Inferior parietal cortex (tissue), 1 donor: Measurements from ENCODE around the gene CCL15.
"Not testable (repeated sequence)": the region's sequence is repeated elsewhere in the genome, so short reads cannot be mapped to it uniquely, and the experiment has no call there.

Experiments used
- DNase-seq: peaks from one replicate; pipeline ENCODE4 v3.0.0-alpha.2; 2016; ENCODE audit errors: extremely low spot score

Gene CCL15

DNA sequence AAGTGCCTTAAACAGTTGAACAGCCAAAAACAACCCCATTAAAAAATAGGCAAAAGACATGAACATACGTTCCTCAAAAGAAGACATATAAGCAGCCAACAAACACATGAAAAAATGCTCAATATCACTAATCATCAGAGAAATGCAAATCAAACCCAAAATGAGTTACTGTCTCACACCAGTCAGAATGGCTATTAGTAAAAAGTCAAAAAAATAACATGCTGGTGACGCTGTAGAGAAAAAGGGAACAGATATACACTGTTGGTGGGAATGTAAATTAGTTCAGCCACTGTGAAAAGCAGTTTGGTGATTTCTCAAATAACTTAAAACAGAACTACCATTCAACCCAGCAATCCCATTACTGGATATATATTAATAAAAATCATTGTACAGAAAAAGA is 6.0 kb downstream of the CCL15 start:
- not testable (repeated sequence) for DNase-seq

DNA sequence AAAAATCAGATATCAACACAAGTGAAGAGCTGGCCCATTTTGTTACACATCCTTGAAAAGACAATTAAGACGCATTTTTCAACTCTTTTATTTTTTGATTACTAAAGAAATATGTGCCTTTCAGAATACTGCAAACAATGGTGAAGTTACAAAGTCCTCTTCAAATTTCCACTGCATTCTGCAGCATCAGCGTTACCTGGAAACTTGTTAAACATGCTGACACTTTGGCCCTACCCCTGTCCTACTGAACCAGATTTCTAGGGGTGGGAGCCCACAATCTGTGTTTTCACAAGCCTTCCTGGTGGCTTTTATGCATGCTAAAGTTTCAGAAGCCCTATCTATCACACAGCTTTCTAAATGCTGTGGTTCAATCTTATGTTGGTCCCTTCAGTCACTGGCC is 10.3 kb downstream of the CCL15 start:
- DNase-seq: no peak

DNA sequence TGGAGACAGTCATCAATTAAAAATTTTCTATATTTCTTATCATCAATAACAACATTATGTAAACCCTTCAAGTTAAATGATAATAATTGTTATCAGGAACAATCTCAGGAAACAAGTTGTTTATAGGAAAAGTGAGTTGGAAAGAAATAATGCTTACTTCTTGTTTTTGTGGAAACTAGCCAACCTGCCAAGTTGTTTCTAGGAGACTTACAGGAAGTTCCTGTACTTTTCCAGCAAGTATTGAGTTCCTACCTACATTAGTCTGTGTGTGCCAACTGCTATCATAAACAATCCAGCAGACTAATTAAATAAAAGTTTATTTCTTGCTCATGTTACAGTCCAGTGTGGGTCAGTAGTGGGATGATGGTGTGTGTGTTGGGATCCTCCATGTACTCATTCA is 13.2 kb downstream of the CCL15 start:
- DNase-seq: no peak

DNA sequence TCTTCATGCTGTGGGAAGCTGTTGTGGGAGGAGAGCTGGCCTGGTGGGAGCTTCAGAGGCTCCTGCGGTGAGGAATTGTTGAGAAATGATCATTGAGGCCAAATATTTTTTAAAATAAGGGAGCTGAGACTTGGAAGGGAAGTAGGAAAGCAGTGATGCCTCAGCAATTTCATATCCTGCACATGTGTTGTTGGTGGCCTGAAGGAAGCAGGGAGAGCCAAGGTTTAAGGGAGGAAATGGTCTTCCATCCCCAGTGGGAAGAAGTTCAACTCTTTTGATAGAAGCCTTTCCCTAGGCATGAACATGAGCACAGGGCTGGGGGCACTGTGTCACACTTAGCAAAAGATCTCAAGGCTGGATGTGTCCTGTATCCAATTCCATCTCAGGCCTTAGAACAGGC is 14.7 kb downstream of the CCL15 start, which contains the start of gene CCL14:
Gene CCL14 (minus strand): TSS at position 87 of the 400 bp plus-strand sequence. CDS start 80 bp downstream, at position 7.
- DNase-seq: no peak

DNA sequence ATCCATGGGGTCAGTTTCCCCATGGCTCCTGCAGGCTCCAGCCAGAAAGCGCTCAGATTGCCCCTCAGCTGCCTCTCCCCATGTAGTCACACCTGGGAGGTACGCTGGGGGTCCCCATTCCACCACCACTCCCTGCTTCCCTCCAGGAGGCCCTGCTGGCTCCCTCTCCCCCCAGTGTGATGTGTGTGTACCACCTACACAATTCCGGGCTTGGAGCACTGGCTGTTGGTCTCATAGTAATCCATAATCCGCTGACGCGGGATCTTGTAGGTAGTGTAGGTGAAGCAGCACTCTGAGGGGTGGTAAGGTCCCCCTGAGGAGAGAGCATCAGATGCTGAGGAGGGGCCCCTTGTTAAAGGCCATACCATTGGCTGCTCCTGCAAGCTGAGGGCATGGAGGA is 17.2 kb downstream of the CCL15 start:
- DNase-seq: no peak

DNA sequence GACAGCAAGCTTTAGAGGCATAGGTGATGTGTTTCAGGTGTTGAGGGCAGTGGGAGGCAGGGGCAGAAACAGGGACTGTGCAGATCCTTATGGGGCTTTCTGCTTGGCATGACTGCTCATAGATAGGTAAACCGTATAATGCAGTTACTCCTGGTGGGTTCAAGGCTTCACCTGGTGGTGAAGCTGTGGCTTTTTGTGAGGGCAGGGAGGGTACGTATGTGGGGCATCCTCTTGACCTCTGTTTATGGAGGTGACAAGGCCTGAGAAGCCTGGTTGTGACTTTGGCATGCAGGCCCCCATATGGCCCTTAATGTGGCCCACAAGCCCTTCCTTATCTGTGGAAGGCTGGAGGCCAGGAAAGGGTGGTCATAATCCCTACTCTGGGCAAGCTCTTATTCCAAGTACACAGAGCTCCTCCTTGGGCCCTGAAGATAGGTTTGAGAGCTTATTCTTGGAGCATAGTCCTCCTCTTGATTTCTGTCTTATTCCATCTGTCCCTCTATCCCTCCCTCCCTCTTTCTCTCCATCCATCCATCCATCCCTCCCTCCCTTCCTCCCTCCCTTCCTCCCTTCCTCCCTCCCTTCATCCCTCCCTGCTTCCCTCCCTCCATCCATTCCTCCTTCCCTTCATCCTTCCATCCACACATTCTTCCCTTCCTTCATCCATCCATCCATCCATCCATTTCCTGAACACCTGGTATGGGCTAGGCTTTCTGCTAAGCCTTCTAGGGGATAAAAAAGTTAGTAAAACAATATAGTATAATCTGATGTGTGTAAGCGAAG is 18.8 kb downstream of the CCL15 start:
- no peak for DNase-seq

DNA sequence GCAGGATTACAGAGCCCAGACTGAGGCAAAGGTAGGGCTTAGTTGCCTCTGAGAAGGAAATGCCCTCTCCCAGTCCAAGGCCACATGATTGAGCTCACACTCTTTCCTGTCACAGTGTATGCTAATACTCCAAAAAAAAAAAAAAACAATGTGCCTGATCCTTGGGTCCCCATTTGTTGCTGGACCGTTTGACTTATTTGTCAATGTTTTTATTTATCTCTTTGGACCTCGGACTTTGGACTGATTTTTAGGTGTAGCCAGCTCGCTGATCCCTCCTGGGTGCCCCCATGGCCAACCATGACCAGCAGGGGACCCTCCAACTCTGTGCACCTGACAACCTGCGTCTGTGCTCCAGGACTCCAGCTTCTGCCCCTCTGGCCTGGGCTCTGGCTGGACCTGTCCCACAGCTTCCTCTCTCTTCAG is 19.4 kb downstream of the CCL15 start:
- no peak for DNase-seq

DNA sequence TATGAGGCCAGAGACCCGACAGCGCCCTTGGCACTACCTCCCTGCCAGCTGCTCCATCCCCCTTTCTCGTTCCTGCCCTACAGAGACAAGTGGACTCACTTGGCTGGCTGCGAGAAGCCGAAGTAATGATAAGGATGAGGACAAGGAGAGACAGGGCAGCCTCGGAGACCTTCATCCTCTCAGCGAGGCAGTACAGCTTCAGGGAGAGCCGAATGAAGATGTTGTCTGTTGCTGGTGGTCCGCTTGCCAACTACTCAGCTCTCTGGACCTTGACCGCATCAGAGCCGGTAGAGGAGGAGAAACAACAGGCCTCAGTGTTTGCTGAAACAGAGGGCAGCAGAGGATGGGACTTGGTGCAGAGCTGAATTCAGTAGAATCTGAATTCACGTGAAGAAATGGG is 20.1 kb downstream of the CCL15 start, which contains the start of gene CCL16:
Gene CCL16 (minus strand): TSS at position 252 of the 400 bp plus-strand sequence. CDS start 77 bp downstream, at position 175.
- no peak for DNase-seq

DNA sequence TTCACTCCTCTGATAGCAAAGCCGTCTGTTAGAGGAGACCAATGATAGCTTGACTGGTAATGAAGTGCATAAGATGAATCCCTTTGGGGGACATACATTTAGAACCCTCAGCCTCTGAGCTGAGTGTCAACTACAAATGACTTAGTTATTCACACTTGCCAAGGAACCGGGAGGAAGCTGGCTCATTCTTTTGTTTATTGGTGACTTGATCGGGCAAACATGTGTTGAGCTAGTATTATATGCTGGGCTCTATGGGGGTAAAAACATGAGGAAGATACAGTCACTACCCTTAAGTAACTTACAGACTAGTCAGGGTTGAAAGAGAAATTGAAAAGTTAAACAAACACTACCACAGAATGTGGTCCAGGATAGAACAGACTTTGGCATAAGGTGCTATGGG is 23.0 kb downstream of the CCL15 start:
- no peak for DNase-seq

DNA sequence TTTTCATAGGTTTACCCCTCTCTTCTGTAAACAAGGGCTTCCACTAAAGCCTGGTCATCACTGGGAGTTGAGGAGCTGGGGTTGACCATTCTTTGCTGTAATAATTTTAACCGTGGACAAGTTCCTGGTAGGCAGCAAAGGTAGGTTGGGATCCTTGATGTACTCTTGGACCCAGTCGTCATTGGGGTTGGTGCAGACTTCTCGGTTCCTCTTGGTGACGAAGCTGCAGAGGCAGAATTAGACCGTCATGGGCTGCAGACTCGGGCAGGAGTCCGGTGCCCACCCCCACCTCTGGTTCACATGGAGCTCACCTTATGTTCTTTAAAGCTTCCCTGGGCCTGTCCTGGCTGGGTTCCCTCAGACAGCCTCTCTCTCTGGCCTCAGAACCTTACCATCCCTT is 23.8 kb downstream of the CCL15 start:
- no peak for DNase-seq

DNA sequence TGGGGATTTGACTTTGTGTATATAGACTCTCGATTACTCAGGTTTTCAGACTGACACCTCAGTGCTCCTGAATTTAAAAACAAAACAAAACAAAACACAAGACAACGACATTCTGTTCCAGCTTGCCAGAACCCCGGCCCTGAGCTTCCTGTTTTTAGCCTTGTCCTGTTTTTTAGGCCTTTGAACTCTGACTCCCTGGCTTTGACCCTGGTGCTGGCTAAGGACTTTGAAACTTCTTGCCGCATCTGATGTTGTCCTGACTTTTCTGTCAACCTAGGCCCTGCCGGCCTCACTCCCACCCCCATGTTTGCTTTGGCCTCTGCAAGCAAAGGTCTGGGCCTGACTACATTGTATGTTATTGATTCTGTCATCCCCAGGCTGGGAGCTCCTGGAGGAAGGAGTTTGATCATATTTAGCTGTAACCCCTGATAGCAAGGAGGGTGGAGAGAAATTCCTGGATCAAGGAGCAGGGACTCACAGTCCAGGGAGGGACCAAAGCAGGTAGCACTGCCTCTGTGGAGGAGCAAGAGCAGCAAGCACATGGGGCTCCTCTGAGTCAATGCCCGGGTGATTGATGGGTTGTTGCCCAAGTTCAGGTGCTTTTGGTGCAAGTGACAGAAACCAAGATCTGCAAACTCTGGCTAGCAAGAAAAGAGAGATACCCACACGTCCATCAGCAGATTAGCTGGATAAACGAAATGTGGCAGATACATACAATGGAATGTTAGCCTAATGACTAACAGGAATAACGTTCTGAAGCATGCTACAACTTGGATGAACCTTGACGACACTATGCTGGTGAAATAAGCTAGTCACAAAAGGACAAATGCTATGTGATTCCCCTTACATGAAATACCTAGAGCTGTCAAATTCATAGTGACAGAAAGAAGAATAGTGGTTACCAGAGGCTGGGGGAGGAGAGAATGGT is 27.8 kb downstream of the CCL15 start:
- DNase-seq: no peak

DNA sequence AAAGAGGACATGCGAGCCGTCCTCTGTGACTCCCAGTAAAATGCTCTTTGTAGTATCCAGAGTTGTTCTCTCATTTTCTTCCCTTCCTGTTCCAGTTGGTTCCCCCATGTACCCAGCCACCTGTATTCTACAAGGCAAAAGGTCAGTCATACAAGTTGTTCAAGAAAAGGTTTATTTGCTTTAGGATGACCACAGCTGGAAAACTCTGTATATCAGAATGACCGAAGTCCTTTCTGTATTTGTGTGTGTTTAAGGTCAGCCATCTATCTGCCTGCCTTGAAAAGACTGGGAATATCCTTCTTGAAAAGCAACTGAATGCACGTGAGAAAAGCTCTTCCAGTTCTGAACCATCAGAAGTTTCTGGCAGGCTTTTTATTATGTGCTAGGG is 28.4 kb downstream of the CCL15 start:
- DNase-seq: no peak

DNA sequence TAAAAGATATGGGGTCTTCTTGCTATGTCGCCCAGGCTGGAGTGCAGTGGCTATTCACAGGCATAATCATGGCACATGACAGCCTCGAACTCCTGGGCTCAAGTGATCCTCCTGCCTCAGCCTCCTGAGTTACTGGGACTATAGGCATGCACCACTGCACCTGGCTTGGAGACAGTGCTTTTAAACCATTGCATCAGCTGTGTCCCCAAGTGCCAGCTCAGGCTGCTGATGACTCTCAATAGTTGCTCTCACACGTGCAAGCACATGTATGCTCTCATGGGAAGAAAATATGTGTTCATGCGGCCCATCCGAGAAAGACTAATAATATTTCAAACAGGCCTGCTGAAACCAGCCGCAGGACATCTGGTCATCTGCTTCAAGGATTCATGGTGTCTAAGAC is 28.8 kb downstream of the CCL15 start:
- DNase-seq: no peak

DNA sequence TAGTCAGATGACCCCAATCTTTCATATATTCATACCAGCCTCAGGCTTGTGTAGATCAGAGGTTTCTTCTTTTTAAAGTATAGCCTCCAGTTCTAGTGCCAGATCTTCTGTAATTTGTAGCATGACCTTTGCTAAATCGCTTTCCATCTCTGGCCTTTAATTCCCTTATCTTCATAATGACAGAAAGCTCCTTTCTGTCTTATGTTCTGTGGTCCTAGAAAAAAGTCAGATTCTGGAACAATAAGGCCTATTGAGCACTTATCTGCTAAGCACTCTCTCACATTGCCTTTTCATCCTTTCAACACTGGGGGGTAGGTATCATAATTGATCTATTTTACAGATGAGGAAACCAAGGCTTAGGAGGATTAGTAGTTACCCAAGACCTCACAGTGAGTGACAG is 29.3 kb downstream of the CCL15 start:
- DNase-seq: no peak

DNA sequence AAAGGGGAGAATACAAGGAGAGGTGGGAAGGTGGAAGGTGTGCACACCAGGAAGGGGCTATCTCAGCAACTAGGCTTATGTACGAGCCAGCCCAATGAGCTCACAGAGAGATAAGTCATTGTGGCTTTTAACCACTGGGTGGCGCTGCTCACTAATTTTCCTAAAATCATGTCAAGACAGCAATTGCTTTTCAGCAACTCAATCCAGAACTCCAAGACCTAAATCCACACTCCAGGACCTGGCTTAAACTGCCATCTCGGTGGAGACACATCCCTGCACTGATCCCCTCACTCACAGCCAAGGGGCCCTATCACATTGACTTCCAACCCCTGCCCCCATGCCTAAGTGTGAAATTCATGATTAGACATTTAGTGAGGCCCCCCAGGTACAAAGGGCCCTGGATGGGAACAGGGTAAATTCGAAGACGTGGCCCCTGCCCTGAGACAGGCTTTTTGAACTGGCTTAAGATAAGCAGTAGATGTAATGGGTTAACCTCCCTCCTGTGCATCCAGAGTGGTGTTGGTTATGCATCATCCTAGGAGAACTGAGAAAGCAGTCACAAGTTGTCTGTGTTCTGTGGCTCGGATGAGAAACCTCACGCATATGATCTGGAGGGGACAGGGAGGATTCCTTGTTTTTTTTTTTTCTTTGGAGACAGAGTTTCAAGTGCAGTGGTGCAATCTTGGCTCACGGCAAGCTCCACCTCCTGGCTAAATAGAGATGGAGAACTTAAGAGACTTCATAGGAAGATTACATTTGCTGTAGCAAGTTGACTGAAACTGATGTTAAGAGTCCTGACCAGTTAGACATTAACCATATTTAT is 31.6 kb downstream of the CCL15 start:
- DNase-seq: peak; percentile 94

DNA sequence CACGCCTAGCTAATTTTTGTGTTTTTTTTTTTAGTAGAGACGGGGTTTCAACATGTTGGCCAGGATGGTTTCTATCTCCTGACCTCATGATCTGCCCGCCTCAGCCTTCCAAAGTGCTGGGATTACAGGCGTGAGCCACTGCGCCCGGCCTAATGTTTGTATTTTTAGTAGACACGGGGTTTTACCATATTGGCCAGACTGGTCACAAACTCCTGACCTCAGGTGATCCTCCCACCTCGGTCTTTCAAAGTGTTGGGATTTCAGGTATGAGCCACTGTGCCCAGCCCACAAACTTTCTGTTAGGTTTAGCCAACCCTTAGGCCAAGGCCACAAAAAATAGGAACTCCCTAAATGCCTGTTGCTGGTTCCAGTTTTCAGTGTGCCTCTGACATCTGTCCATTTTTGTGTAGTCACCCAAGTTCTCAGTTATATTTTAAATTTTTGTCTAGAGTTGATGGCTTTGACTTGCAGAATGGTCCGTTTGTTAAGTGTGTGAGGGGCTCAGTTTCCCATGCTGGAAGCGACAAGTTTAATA is 32.8 kb downstream of the CCL15 start:
- no peak for DNase-seq

DNA sequence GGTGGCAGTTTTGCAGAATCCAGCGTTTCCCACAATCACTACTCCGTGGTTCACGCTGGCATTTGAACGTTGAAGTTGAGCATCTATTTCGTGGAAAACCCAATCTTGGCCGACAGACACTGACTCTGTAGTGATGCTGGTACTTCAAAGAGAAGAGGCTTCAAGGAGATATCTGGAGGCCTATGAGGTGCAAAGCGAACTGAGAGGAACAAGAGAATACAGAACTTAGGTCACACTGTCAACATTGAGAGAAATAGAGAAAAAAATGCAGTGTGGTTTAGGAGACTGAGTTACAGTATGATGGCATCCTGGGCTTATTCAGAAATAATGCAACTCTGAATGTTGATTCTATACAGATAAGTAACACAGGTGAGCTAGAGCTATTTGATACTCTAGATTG is 36.1 kb downstream of the CCL15 start:
- DNase-seq: no peak

DNA sequence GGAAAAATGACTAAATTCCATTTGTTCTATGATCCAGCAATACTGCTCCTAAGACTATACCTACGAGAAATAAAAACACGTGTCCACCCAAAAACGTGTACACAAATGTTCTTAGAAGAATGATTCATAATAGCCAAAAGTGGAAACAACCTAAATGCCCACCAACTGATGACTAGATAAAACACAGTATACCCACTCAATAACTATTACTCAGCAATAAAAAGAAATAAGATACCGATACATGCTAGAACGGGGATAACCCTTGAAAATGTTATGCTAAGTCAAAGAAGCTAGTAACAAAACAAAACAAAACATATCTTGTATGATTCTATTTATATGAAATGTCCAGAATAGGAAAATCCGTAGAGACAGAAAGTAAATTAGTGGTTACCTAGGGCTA is 37.7 kb downstream of the CCL15 start:
- DNase-seq: no peak

DNA sequence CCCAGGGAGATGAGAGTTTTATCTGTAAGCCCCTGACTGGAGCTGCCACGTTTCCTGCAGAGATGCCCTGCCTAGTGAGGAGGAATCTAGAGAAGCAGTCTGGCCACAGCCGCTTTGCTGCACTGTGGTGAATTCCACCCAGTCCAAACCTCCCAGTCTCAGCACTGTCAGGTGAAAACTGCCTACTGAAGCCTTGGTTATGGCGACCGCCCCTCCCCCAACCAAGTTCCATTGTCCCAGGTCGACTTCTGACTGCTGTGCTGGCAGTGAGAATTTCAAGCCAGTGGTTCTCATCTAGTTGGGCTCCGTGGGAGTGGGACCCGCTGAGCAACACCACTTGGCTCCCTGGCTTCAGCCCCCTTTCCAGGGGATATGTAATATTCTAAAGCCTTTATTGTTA is 47.6 kb downstream of the CCL15 start:
- DNase-seq: no peak

DNA sequence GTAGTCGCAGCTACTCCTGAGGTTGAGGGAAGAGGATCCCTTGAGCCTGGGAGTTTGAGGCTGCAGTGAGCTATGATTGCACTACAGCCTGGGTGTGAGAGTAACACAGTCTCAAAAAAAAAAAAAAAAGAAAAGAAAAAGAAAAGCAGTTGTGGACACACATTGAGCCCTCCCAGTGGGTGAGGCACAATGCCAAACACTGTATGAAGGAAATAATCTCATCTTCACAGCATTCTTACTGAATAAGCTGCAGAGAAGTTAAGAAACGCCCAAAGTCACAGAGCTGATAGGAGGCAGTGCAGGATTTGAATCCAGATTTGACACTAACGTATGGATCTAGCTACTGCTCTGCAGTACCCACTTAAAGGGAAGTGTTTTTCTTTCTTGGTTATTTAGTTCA is 52.0 kb downstream of the CCL15 start:
- DNase-seq: no peak

DNA sequence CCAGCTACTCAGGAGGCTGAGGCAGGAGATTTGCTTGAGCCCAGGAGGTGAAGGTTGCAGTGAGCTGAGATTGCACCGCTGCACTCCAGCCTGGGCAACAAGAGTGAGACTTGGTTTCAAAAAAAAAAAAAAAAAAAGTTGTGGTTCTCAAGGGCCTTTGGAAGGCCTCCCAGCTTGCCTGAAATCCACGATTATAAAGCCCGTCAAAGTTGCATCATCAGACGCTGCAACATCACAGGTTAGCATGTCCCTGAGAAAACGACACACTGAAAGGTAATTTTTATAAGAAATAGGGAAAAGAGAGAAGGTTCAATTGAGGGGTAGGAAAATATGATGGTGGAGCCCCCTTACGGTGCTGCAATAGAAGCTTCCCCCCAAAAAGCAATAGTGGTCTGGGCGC is 53.3 kb downstream of the CCL15 start:
- DNase-seq: no peak
